ENCODE results near the gene BRWD1. TPM values are rescaled to one million over a fixed set of nuclear protein-coding genes. Genes with fewer than 3 reads are reported as not detected.
A peak's percentile ranks its signal among the peaks of the same experiment; 100 is the strongest.

Gene BRWD1
- total and polyA plus RNA-seq, 2 of the 8 experiments (the other 6 are each of a cell fraction or from before 2014, with no cell fraction given) = 9.3 to 45.2 TPM

- no peak for TF ChIP-seq SIN3A (conservative IDR thresholded peaks at IDR 0.05 in 1 of 2, IDR thresholded peaks at IDR 0.05 in 1 of 2; ENCODE audit: low read depth in 1 of 2, low read length in 2 of 2)
- no peak for TF ChIP-seq CHD7 (IDR thresholded peaks at IDR 0.05; ENCODE audit: insufficient replicate concordance, low read length)
- TF ChIP-seq RNF2 (IDR thresholded peaks at IDR 0.05; ENCODE audit: borderline replicate concordance, low read depth, low read length, missing control alignments, poor library complexity, severe bottlenecking) = no peak
- no peak for TF ChIP-seq SIRT6 (IDR thresholded peaks at IDR 0.05; ENCODE audit: low read length)
- peak; percentile 35; the same call in 1 of the 2 replicates for TF ChIP-seq POLR2AphosphoS5 (IDR thresholded peaks at IDR 0.05; ENCODE audit: low read depth, low read length)
- no peak; the same call in none of the 2 replicates for TF ChIP-seq PHF8 (conservative IDR thresholded peaks at IDR 0.05; ENCODE audit: low read depth, low read length)
- peak; percentile 71 for TF ChIP-seq KDM4A (IDR thresholded peaks at IDR 0.05; ENCODE audit: low read depth, low read length, severe bottlenecking)
- no peak for TF ChIP-seq FOSL1 (IDR thresholded peaks at IDR 0.05; ENCODE audit: insufficient read depth, low read depth, low read length)
- no peak for TF ChIP-seq TEAD4 (IDR thresholded peaks at IDR 0.05; ENCODE audit: low read depth, low read length)
- no peak for TF ChIP-seq RFX5 (IDR thresholded peaks at IDR 0.05; ENCODE audit: borderline replicate concordance, low read depth, low read length)
Observed at GRCh38 chr21:39313571-39314142, at the start of gene BRWD1 (continued).

Measured in H1 (cell line).